MM.1S (cell line): Measurements from ENCODE around the gene VCL.

Source experiments
- DNase-seq: peaks from one replicate; pipeline ENCODE4 v3.0.0-alpha.2; 2015
- H2AFZ ChIP-seq: fragments of 300-600 bp; sonication (generic); 2 replicates; pipeline ENCODE4 v1.6.0; 2016; ENCODE audit warnings: antibody characterized with exemption, low read length
- H3F3A ChIP-seq: fragments of 300-600 bp; sonication (generic); 2 replicates; pipeline ENCODE4 v1.6.1; 2016; ENCODE audit warnings: mild to moderate bottlenecking, antibody characterized with exemption, low read length, moderate library complexity, mixed read lengths; ENCODE audit not compliant: insufficient read depth
- H3K27ac ChIP-seq: fragments of 300-600 bp; sonication (generic); 2 replicates; pipeline ENCODE4 v1.5.1; 2016; ENCODE audit warnings: mild to moderate bottlenecking, low read length
- H3K27me3 ChIP-seq: fragments of 300-600 bp; sonication (generic); replicated peaks from 2 replicates; pipeline ENCODE4 v1.6.0; 2016; ENCODE audit warnings: low read length; ENCODE audit not compliant: insufficient read depth
- H3K36me3 ChIP-seq: fragments of 300-600 bp; sonication (generic); replicated peaks from 2 replicates; pipeline ENCODE4 v1.6.1; 2016; ENCODE audit warnings: mild to moderate bottlenecking, low read length, mixed read lengths; ENCODE audit not compliant: insufficient read depth
- H3K4me1 ChIP-seq: fragments of 300-600 bp; sonication (generic); 2 replicates; pipeline ENCODE4 v1.6.1; 2016; ENCODE audit warnings: low read length, mixed read lengths
- H3K4me2 ChIP-seq: fragments of 300-600 bp; sonication (generic); 2 replicates; pipeline ENCODE4 v1.6.0; 2016; ENCODE audit warnings: low read depth, low read length
- H3K4me3 ChIP-seq: fragments of 300-600 bp; sonication (generic); 2 replicates; pipeline ENCODE4 v1.5.1; 2016; ENCODE audit warnings: low read length, mixed read lengths
- H3K79me2 ChIP-seq: fragments of 300-600 bp; sonication (generic); 2 replicates; pipeline ENCODE4 v1.6.1; 2016; ENCODE audit warnings: mixed run types, low read length, mixed read lengths
- H3K9ac ChIP-seq: fragments of 300-600 bp; sonication (generic); 2 replicates; pipeline ENCODE4 v1.6.1; 2016; ENCODE audit warnings: low read length, mixed read lengths
- H3K9me2 ChIP-seq: fragments of 300-600 bp; sonication (generic); replicated peaks from 2 replicates; pipeline ENCODE4 v1.6.1; 2016; ENCODE audit warnings: mild to moderate bottlenecking, low read length, mixed read lengths; ENCODE audit not compliant: insufficient read depth
- H3K9me3 ChIP-seq: fragments of 300-600 bp; sonication (generic); replicated peaks from 2 replicates; pipeline ENCODE4 v1.6.1; 2016; ENCODE audit warnings: mild to moderate bottlenecking, low read length, mixed read lengths; ENCODE audit not compliant: insufficient read depth
- H4K20me1 ChIP-seq: fragments of 300-600 bp; sonication (generic); 2 replicates; pipeline ENCODE4 v1.6.1; 2016; ENCODE audit warnings: mild to moderate bottlenecking, low read length, moderate library complexity, mixed read lengths; ENCODE audit not compliant: insufficient read depth
- EZH2 ChIP-seq: fragments of 300-600 bp; sonication (generic); optimal IDR thresholded peaks from 2 replicates; pipeline ENCODE3; 2017; ENCODE audit warnings: low read depth, mild to moderate bottlenecking, antibody characterized with exemption, low read length, mixed read lengths
- EZH2phosphoT487 ChIP-seq: fragments of 300-600 bp; sonication (generic); IDR thresholded peaks from 2 replicates; pipeline ENCODE4 v1.6.1; 2018; ENCODE audit warnings: antibody characterized with exemption, low read length
- TF ChIP-seq, protein P1 (sequence below): fragments of 300-600 bp; sonication (generic); IDR thresholded peaks from 2 replicates; pipeline ENCODE4 v1.5.1; 2016; ENCODE audit warnings: antibody characterized with exemption, low read length, mixed read lengths

VCL gene

DNA sequence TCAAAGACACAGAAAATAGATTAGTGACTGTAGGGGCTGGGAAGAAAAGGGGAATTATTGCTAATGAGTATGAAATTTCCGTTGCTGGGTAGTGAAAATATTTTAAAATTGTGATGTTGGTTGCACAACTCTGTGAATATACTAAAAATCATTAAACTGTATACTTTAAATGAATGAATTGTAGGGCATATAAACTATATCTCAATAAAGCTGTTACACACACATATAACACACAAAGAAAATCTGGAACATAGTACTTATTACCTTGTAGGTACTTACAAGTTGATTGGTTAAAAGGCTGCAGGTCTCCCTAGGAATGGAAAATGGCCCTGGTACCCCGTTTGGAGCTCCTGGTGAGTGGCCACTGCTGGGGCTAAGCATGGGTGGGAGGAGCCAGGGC is 27.1 kb upstream of the VCL start:
- no peak overlapping the region for H3K4me2 ChIP-seq
- TF ChIP-seq EZH2 (no peak), EZH2phosphoT487 (no peak)
- TF ChIP-seq, protein P1, sequence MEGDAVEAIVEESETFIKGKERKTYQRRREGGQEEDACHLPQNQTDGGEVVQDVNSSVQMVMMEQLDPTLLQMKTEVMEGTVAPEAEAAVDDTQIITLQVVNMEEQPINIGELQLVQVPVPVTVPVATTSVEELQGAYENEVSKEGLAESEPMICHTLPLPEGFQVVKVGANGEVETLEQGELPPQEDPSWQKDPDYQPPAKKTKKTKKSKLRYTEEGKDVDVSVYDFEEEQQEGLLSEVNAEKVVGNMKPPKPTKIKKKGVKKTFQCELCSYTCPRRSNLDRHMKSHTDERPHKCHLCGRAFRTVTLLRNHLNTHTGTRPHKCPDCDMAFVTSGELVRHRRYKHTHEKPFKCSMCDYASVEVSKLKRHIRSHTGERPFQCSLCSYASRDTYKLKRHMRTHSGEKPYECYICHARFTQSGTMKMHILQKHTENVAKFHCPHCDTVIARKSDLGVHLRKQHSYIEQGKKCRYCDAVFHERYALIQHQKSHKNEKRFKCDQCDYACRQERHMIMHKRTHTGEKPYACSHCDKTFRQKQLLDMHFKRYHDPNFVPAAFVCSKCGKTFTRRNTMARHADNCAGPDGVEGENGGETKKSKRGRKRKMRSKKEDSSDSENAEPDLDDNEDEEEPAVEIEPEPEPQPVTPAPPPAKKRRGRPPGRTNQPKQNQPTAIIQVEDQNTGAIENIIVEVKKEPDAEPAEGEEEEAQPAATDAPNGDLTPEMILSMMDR, result no peak
- H3K27ac ChIP-seq, result no peak overlapping the region
- no peak for DNase-seq
- no peak overlapping the region for H2AFZ ChIP-seq
- no peak overlapping the region for H3K9ac ChIP-seq
- H3K9me3 ChIP-seq, result no peaks in the 10 kb centered on the region
- H3K36me3 ChIP-seq, result no peaks in the 10 kb centered on the region
- H3K4me3 ChIP-seq, result no peak overlapping the region
- no peaks in the 10 kb centered on the region; the same call in 1 of the 2 replicates for H3F3A ChIP-seq
- peaks cover 7% of the 10 kb centered on the region; the same call in 1 of the 2 replicates for H3K4me1 ChIP-seq
- no peaks in the 10 kb centered on the region for H4K20me1 ChIP-seq
- H3K79me2 ChIP-seq, result no peaks in the 10 kb centered on the region
- peaks cover 13% of the 10 kb centered on the region for H3K27me3 ChIP-seq
- no peaks in the 10 kb centered on the region for H3K9me2 ChIP-seq

- Histone ChIP-seq H2AFZ (no peak overlapping the region), H3K36me3 (no peaks in the 10 kb centered on the region), H3K4me2 (no peak overlapping the region), H3K79me2 (no peaks in the 10 kb centered on the region), H3F3A (no peaks in the 10 kb centered on the region; the same call in 1 of the 2 replicates), H3K4me1 (peaks cover 7% of the 10 kb centered on the region; the same call in 1 of the 2 replicates), H3K27ac (no peak overlapping the region), H3K9me3 (no peaks in the 10 kb centered on the region), H3K27me3 (peaks cover 15% of the 10 kb centered on the region), H3K9ac (no peak overlapping the region), H4K20me1 (no peaks in the 10 kb centered on the region), H3K4me3 (no peak overlapping the region), H3K9me2 (no peaks in the 10 kb centered on the region)
- DNase-seq, result no peak
- TF ChIP-seq, protein P1, result no peak
Observed at GRCh38 chr10:73971636-73972354, 26.1 kb upstream of the VCL start.

DNA sequence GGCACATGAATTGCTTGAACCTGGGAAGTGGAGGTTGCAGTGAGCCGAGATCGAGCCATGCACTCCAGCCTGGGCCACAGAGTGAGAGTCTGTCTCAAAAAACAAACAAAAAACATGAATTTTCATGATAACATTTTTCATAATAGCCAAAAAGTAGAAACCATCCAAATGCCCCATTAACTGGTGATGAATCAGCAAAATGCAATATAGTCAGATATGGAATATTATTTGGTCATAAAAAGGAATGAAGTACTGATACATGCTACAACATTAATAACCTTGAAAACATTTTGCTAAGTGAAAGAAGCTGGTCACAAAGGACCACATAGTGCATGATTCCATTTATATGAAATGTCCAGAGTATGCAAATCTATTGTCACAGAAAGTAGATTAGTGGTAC is 24.5 kb upstream of the VCL start:
- Histone ChIP-seq H3F3A (no peaks in the 10 kb centered on the region; the same call in 1 of the 2 replicates), H3K4me3 (no peak overlapping the region), H3K9ac (no peak overlapping the region), H3K79me2 (no peaks in the 10 kb centered on the region), H3K27me3 (peaks cover 15% of the 10 kb centered on the region), H3K27ac (no peak overlapping the region), H3K36me3 (no peaks in the 10 kb centered on the region), H3K4me2 (no peak overlapping the region), H3K9me2 (no peaks in the 10 kb centered on the region), H3K9me3 (no peaks in the 10 kb centered on the region), H2AFZ (no peak overlapping the region), H3K4me1 (peaks cover 7% of the 10 kb centered on the region; the same call in 1 of the 2 replicates), H4K20me1 (no peaks in the 10 kb centered on the region)
- TF ChIP-seq, protein P1, result no peak
- no peak for DNase-seq
